ENCODE results near the gene SERPINB11. TPM values are rescaled to one million over a fixed set of nuclear protein-coding genes. Genes with fewer than 3 reads are reported as not detected.
"Not testable (repeated sequence)": the region's sequence is repeated elsewhere in the genome, so short reads cannot be mapped to it uniquely, and the experiment has no call there.

SERPINB11 gene, protein sequence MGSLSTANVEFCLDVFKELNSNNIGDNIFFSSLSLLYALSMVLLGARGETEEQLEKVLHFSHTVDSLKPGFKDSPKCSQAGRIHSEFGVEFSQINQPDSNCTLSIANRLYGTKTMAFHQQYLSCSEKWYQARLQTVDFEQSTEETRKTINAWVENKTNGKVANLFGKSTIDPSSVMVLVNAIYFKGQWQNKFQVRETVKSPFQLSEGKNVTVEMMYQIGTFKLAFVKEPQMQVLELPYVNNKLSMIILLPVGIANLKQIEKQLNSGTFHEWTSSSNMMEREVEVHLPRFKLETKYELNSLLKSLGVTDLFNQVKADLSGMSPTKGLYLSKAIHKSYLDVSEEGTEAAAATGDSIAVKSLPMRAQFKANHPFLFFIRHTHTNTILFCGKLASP
- total RNA-seq = 0.77 TPM
- long read RNA-seq = 0 reads

DNA sequence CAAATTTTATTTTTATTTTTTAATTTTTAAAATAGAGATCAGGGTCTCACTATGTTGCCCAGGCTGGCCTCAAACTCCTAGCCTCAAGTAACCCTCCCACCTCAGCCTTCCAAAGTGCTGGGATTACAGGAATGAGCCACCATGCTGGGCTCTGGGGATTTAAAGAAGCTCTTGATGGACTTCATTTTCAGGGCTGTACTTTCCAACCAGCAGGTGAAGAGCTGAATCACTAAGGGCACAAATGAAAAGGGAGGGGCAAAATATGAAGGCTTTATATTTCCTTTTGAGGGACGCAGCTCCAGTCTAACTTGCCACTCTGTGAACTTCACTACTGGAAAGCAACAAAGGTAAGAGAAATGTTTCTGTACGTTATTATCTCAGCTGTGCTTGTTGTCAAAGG is at the start of gene SERPINB11:
Gene SERPINB11 (plus strand): TSS at position 301 of the 400 bp plus-strand sequence. CDS start 7,234 bp downstream, outside the sequence.
- Histone ChIP-seq H3K4me1 (no peaks in the 10 kb centered on the region), H3K27ac (no peak within 1 kb of the TSS), H3K36me3 (no peaks in the 10 kb centered on the region), H3K9me3 (no peaks in the 10 kb centered on the region), H3K4me3 (no peak within 1 kb of the TSS), H3K27me3 (ENCODE audit: low read depth) (no peaks in the 10 kb centered on the region)
- intact Hi-C loops (cut with DNase I) = no loop called here
- DNase-seq = no peak
- no peak for ATAC-seq
- TF ChIP-seq, protein P1, sequence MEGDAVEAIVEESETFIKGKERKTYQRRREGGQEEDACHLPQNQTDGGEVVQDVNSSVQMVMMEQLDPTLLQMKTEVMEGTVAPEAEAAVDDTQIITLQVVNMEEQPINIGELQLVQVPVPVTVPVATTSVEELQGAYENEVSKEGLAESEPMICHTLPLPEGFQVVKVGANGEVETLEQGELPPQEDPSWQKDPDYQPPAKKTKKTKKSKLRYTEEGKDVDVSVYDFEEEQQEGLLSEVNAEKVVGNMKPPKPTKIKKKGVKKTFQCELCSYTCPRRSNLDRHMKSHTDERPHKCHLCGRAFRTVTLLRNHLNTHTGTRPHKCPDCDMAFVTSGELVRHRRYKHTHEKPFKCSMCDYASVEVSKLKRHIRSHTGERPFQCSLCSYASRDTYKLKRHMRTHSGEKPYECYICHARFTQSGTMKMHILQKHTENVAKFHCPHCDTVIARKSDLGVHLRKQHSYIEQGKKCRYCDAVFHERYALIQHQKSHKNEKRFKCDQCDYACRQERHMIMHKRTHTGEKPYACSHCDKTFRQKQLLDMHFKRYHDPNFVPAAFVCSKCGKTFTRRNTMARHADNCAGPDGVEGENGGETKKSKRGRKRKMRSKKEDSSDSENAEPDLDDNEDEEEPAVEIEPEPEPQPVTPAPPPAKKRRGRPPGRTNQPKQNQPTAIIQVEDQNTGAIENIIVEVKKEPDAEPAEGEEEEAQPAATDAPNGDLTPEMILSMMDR (IDR thresholded peaks at IDR 0.05) = no peak

DNA sequence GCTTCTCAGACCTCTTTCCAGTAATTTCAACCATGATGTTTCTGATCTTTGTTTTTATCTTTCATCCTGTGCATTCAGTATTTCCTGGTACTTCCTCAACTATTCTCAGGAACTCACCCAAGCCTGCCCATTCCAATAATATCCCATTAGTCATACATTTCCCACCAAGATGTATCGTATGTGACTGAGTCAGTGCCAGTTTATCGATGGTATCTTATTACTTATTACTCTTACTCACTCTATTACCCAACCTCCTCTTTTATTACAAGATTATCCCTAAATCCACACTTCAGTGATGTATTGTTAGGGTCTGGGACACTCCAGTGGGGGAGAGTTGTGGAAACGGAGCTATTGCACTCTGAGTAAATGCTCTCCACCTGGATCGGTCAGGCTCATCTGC is 43.8 kb upstream of the SERPINB11 start:
- DNase-seq; ATAC-seq; intact Hi-C loops (cut with DNase I); H3K36me3 ChIP-seq; H3K27ac ChIP-seq; H3K4me1 ChIP-seq; H3K4me3 ChIP-seq; H3K9me3 ChIP-seq; H3K27me3 ChIP-seq (ENCODE audit: low read depth): not testable (repeated sequence)

DNA sequence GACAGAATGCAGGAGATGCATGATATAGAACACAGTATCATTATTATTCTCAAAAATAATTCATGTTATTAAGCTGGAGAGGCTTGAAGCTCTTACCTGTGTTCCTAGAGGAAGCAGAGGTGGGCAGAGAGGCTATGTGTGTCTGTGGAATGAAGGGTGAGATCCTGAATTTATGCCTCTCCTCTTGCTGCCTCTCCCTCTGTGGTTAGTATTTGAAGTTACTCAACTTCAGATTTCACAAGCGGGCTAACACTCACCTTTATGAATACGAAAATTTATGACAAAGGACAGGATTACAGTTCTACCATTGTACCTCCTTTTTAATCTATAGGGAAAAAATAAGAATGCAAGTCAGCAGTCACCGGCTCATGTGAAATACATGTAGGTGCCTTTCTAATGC is 41.0 kb upstream of the SERPINB11 start, which contains the start of gene SERPINB3:
Gene SERPINB3 (minus strand): TSS at position 144 of the 400 bp plus-strand sequence. CDS start 677 bp downstream, outside the sequence.
- H3K4me1 ChIP-seq; H3K27me3 ChIP-seq (ENCODE audit: low read depth); DNase-seq; H3K4me3 ChIP-seq; ATAC-seq; H3K36me3 ChIP-seq; H3K9me3 ChIP-seq; H3K27ac ChIP-seq; intact Hi-C loops (cut with DNase I): not testable (repeated sequence)

DNA sequence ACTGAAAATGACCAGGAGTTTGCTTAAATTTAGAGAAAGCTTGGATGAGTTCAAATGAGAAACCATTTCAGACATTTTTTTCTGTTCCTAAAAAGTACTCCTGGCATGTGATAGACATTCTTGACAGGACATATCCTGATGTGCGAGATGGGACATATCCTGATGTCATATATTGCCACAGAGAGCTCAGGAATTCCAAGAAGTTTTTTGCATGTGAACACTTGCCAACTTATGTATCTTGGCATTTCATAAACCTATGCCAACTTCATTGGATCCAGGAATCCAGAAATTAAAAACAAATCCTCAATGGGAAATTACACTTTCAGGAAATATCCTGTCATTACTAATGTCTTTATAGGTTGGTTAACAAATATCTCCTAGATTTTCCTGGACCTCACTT is 38.2 kb upstream of the SERPINB11 start:
- H3K4me1 ChIP-seq = no peaks in the 10 kb centered on the region
- no peaks in the 10 kb centered on the region for H3K9me3 ChIP-seq
- intact Hi-C loops (cut with DNase I) = no loop called here
- no peak overlapping the region for H3K4me3 ChIP-seq
- H3K27me3 ChIP-seq (ENCODE audit: low read depth) = no peaks in the 10 kb centered on the region
- TF ChIP-seq, protein P1 (IDR thresholded peaks at IDR 0.05) = no peak
- no peak overlapping the region for H3K27ac ChIP-seq
- ATAC-seq (no peak), DNase-seq (no peak)
- no peaks in the 10 kb centered on the region for H3K36me3 ChIP-seq

DNA sequence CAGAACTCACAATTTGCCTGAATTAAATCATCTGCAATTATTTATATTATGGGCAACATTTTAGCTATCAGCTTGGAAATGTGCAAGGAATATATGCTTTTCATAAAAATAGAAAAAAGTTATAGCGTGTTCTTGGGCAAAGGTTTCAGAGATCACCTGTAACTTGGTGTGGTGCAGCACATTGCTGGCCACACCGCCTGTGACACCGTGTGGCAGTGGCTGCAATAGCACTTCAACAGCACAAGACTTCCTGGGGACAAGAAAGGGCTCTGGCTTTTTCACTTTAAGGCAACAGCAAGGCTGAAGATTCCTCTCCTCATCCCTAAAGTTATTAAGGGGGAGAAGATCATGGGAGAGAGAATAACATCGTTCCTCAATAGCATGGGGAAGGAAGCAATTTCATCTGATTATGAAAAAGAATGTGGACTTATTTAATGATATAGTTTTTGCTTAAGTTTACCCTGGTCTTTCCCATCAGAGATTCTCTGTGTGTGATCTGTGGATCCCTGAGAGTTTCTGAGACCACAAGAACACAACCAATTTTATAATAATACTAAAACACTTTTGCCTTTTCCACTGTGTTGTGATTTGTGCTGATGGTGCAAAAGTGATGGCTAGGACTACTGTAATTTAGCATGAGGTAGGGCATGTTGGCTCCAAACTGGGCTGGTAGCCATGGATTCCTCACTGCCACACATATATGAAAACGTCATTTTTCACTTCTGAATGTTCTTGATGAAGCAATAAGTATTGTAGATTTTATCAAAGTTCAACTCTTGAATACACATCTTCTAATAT is 26.0 kb upstream of the SERPINB11 start:
- no peaks in the 10 kb centered on the region for H3K9me3 ChIP-seq
- TF ChIP-seq, protein P1 (IDR thresholded peaks at IDR 0.05) = no peak
- intact Hi-C loops (cut with DNase I) = no loop called here
- H3K27ac ChIP-seq = no peak overlapping the region
- no peak for ATAC-seq
- H3K4me3 ChIP-seq = no peak overlapping the region
- no peak for DNase-seq
- no peaks in the 10 kb centered on the region for H3K4me1 ChIP-seq
- no peaks in the 10 kb centered on the region for H3K36me3 ChIP-seq
- no peaks in the 10 kb centered on the region for H3K27me3 ChIP-seq (ENCODE audit: low read depth)

DNA sequence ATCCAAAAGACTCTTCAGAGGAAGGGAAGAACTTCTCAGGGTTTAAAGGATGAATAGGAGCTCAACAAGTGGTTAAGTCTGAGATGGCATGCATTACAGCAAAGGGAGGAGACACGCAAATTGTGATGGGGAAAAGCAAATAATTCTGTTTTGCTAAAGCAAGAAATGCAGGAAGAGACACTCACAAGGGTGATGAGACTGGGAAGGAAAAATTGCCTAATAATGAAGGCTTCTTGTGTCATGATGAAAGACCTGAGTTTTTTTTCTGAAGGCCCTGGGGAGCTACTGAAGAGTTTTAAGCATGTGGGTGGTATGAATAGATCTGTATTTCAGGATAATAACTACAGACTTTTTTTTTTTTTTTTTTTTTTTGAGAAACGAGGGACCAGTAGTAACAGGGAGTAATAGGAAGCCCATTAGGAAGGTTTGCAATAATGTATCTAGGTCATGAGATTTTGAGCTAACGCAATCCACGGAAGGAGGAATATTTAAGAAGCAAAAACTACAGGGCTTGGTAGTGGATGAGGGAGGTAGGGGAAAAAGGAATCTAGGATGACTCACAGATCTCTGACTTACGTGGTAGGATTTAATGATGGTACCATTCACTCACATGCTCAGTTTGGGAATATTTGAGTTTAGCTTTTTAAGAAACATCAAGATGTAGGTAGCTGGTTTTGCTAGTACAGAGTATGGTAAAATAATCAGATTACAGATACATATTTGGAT is 25.1 kb upstream of the SERPINB11 start:
- Histone ChIP-seq H3K36me3 (no peaks in the 10 kb centered on the region), H3K27ac (no peak overlapping the region), H3K27me3 (ENCODE audit: low read depth) (no peaks in the 10 kb centered on the region), H3K4me3 (no peak overlapping the region), H3K9me3 (no peaks in the 10 kb centered on the region), H3K4me1 (no peaks in the 10 kb centered on the region)
- ATAC-seq (no peak), DNase-seq (no peak)
- intact Hi-C loops (cut with DNase I) = no loop called here
- TF ChIP-seq, protein P1 (IDR thresholded peaks at IDR 0.05) = no peak

Measured in lower lobe of right lung (tissue), 2 donors.